HG02763 (cell line): ENCODE measurements around the gene ARAP1.
"Not testable (repeated sequence)": the region's sequence is repeated elsewhere in the genome, so short reads cannot be mapped to it uniquely, and the experiment has no call there.

ENCODE experiments used
- ATAC-seq: cut with Tn5 transposase; IDR thresholded peaks from one replicate; pipeline ENCODE4 v1.9.1; 2021; ENCODE audit warnings: mild to moderate bottlenecking, moderate library complexity; ENCODE audit not compliant: unreplicated experiment

Gene ARAP1

DNA sequence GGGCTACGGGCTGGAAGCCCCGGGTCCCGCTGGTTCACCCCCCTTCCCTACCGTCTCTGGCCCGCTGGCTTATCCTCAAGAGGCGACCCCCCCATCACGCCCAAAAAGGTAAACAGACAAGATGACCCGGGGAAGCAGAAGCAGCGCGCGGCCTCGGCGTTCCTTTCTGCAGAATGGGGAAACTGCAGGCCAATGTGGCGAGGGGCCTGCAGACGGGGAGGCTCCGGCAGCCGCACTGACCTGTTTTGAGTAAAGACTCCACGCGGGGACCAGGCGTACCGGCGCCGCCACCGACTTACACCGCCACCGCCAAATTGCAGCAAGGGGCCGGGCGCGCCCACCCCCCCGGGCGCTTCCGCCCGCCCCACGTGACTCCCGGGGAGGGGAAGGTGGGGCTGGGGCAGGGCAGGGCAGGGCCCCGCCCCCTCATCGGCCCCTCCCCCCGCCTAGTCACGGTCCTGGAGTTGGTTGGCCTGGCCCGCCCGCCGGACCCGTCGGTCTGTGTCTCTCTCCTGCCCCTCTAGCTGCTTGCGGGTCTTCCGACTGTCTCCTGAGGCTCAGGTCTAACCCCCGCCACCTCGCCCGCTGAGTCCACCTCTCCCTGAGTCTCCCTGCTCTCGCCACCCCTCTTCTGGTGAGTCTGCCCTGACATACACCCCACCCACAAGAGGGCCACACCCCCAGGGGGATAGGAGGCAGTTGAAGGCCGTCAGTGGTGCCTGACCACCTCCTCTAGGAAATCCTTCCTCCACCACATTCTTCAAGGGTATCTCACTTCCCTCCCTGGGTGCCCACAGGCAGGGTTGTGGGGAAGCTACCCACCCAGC is at the start of gene ARAP1:
Gene ARAP1 (minus strand): TSS at position 321 of the 827 bp plus-strand sequence. CDS start 25,280 bp downstream, outside the sequence.
- peak; percentile 56 for ATAC-seq

DNA sequence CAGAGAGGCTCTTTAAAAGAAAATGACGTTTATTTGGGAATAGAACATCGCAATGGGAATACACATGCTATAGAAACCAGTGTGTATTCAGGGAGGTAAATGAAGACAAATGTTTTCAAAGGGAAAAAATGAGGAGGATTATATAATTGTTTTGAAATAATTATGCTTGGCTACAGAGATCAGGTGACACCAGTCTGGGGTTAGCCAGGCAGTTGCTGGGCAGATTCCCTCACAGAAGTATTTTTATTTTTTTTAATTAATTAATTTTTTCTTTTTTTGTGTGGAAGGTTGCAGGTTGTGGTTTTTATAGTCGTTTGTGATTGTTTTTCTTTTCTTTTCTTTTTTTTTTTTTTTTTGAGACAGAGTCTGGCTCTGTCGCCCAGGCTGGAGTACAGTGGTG is 47.2 kb upstream of the ARAP1 start:
- ATAC-seq: no peak

DNA sequence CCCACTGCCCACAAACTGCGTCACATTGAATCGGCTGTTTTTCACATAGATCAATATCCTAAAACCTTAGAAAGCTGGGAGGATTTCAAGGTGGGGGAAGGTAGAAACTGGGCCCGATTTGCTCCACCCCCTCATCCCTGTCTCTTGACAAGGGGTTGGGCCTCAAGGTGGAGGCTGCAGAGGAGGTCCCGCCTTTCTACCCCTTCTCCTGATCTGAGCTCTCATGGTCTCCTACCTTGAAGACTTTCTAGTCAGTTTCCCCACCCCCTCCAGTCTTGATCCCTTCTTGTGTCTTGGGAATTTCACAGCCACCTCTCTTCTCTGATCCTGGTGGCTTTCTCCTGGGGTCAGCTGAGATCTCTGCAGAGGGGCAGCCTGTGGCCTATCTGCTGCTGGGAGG is 46.2 kb upstream of the ARAP1 start:
- ATAC-seq: no peak

DNA sequence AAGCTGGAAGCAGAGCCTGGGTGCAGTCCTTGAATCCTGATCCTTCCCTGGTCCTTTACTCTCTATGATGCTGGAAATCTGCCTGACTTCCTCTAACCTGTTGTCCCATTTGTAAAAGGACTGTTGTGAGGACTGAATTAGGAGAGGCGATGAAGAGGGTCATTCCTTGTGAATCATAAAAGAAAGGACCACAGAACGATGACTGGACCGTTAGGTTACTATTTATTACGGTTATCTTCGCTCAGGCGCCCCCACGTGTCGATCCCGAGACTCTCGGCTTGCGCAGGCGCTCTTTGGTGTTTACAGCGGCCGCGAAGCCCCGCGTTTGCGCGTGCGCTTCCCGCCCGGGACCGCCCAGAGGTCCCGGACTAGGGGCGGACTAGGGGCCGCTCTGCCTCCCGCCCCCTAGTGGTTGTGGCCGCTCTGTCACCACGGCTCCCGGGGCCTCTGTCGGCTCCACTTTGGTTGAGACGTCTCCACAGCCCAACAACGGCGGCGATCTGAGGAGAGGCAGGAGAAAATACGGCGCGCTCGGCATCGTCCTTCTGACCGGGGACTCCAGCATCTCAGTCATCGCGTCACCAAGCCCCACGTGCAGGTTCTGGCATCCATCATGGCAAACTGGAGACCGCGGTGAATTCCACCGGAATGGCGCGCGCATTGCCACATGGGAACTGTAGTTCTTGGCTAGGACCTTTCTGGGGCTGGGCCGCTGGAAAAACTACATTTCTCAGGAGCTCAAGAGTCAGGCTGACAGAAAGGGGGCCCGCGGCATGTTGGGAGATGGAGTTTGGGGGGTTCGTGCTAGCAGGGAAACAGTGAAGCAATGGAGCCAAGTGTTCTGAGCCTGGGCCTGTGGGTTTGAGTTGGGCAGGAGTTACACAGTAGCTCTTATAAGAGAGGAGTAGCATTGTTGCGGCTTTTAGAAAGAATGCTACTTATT is 41.5 kb upstream of the ARAP1 start, which contains the start of gene STARD10:
Gene STARD10 (minus strand): TSS at position 623 of the 943 bp plus-strand sequence. CDS start 12,866 bp downstream, outside the sequence.
- peak; percentile 92 for ATAC-seq

DNA sequence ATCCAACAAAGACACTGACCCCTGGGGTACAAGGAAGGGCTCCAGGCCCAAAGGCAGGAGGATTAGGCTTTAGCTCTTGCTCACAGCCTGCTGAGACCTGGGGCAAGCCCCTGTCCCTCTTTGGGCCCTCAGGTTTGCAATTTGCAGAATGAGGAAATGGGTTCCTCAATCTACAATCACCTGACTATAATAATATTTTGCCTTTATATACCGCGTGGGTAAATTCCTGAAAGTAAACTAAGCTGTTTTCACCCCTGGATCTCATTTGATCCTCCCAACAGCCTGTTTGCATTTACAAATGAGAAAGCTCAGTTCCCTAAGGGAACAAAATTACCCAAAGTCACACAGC is 40.8 kb upstream of the ARAP1 start:
- no peak for ATAC-seq

DNA sequence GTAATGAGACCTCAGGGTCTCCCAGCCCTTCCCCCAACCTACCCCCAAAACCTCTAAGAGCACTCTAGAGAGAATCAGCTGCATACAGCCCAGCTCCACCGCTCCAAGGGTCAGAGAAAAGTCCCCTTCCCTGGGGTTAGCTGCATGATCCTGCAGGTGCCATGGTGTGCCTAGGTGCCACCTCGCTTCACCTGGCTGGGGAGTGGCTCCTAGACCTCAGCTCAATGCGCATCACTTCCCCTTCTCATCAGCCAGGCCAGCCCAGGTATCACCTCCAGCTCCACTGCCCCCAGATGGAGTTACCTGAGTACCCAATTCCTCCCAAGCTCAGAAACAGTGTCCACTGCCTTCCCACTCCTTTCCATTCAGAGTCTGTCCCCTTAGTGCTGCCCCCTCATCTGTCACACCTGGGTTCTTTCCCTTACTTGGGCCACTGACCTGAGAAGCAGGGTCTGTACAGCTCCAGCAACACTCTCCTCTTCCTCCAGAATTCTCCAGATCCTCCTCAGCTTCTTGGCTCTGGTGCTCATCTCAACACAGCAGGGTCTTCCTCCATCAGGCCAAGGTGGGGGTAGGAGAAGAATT is 40.3 kb upstream of the ARAP1 start:
- no peak for ATAC-seq

DNA sequence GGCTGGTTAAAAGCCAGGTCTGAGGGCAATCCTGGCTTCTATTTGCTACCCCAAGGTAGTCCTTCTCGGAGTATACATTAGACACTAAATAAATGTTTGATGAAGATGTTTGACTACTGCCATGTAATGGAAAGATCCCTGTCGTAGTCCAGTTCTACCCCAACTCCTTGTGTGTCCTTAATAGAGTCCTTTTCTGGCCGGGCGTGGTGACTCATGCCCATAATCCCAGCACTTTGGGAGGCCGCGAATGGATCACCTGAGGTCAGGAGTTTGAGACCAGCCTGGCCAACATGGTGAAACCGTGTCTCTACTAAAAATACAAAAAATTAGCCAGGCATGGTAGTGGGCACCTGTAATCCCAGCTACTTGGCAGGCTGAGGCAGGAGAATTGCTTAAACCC is 39.0 kb upstream of the ARAP1 start:
- ATAC-seq: not testable (repeated sequence)

DNA sequence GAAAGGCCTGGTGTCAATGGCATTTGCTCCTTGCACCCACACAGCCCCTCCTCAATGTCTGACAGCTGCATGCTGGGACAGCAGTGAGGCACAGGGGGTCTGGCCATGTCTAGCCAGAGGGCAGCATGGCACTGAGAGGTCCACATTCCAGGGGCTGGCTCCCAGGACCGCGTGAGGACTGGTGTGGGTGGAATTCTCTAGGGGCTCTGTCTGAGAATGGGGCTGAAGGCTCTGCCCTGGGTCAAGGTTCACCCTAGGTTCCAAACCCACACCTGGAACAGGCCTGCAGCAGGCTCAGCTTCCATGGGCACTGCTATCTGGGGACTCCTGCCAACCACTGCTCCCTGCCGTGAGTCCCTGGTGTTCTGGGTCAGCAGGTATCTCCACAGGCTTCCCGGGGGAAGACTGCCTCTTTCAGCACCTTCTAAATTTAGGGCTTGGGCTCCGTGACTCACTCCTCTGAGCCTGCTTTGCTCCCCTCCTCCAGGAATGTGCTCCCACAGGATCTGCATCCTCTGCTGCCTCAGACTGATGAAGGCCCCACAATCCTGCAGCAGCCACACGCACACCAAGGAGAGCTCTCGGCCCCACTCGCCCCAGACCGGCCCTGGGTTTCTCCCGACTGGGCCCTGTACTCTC is 37.4 kb upstream of the ARAP1 start:
- no peak for ATAC-seq

DNA sequence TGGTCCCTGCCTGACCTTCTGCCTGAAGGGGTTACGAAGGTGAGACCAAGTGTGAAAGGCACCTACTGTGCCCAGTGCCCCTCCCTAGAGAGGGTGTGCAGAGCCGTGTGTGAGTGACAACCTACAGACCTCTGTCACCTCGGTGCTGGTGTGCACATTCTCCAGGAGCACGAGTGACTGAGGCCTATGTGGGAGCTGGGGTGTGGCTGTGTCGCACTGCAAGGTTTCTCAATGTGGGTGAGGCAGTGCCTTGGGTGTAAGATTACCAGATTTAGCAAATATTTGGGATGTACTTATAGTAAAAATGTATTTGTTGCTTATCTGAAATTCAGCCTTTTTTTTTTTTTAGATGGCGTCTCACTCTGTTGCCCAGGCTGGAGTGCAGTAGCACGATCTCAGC is 36.0 kb upstream of the ARAP1 start:
- ATAC-seq: no peak

DNA sequence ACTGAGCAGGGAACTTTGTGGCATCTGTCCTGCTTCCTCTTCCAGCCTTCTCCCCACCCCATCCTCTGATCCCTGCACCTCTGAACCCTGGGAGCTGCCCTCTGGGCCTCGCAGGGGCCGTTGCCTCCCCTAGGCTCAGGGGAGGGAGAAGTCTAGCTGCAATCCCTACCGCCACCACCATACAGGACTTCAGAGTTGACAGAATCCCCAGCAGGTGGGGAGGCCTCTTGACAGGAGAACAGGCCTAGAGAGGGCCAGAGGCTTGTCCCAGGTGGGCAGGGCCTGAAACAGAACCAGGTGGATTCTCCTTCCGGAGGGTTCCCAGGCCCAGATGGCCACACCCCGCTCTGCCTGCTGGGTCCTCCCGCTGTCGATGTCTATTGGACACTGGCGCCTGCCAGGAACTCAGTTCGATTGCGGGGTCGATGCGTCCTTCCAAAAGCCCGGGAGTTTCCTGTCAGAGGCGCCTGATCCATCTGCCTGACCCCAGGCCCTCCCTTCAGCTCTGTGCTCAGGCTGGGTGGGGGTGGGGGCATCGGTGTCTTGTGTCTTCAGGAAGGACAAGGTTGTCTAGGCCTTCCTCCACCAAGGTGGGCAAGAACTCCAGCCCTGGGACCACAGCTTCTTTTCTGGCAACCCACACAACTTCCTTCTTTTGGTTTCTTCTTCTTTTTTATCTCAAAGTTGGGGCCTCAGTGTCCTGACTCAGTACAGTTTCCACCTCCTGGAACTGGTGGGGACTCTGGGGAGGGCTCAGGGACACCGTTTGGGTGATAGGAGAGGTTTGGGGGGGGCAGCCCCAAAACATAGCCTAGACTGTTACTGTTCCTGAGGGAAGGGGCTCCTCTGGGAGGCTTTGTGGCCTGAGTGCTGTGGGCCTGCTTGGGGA is 35.3 kb upstream of the ARAP1 start:
- ATAC-seq: no peak

DNA sequence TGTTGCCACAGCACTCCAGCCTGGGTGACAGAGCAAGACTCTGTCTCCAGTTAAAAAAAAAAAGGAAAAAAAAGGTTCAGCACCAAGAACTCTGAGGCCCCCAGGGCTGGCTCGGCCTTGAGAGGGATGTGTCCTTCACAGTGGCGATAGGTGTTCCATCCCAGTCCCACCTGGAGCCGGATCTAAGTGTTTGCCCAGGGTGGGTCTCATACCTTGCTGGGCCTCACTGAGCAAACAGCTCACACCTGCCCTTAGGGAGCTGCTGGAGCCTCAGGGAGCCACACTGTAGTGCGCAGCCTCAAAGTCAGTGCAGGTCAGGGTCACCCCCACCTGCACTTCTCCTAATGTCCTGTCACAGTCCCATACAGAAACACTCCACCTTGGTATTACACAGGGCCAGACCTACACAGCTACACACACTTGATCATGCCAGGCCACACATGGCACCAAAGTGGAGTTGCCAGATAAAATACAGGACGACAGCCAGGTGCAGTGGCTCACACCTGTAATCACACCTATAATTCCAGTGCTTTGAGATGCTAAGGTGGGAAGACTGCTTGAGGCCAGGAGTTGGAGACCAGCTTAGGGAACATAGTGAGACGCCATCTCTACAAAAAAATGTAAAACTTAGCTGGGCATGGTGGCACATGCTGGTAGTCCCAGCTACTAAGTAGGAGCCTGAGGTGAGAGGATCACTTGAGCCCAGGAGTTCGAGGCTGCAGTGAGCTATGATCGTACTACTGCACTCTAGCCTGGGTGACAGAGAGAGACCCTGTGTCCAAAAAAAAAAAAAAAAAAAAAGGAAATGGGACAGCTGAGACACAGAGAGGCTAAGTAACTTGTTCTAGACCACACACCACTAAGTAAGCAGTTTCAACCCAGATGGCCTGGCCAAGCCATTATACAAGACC is 34.4 kb upstream of the ARAP1 start:
- no peak for ATAC-seq

DNA sequence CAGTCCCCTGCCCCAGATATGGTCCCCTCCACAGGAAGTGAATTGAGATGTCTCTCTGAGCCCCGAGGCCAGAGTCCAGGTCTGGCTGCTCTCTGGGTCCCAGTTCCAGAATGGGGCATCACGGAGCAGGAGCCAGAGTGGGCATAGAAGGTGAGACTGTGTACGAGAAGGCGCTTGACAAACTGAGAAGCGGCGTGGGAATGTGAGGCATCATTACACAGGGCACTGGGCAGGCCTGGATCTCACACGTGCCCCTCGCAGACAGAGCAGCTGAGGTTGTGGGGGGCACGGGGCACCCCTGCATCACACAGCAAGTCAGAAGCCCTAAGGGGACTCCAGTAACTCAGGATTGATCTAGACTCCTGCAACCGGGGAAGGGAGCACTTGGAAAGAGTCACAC is 32.5 kb upstream of the ARAP1 start:
- no peak for ATAC-seq

DNA sequence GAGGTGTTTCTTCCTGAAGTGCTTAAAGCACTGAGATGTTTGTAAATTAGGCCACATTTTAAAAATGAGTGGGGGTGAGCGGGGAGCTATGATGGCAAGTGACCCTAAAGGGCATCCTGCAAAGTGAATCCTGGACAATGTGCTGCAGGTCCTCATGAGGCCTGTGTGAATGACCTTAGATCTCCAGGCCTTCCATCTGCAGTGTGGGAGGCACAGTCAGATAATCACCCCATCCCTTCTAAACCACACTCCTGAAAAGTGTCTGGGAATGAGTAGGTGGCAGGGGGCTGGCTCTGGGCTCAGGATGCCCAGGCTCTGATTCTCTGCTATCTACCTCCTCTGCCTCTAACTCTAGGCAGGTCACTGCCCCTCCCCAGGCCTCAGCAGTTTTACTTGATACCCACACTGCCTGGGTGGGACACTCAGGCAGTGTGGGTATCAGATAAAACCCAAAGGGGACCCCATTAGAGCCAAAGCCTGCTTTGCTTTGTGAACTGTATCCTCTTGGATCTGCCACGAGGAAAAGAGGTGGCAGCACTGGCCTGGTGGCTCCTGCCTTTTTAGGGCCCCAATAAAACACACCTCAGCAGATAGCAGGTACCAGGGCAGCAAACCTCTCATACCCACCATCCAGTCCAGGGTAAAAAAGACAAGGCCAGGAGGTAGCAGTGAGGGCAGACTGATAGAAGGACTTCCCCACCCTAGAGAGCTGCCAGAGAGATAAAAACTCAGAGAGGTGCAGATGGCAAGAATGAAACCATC is 31.1 kb upstream of the ARAP1 start:
- ATAC-seq: no peak

DNA sequence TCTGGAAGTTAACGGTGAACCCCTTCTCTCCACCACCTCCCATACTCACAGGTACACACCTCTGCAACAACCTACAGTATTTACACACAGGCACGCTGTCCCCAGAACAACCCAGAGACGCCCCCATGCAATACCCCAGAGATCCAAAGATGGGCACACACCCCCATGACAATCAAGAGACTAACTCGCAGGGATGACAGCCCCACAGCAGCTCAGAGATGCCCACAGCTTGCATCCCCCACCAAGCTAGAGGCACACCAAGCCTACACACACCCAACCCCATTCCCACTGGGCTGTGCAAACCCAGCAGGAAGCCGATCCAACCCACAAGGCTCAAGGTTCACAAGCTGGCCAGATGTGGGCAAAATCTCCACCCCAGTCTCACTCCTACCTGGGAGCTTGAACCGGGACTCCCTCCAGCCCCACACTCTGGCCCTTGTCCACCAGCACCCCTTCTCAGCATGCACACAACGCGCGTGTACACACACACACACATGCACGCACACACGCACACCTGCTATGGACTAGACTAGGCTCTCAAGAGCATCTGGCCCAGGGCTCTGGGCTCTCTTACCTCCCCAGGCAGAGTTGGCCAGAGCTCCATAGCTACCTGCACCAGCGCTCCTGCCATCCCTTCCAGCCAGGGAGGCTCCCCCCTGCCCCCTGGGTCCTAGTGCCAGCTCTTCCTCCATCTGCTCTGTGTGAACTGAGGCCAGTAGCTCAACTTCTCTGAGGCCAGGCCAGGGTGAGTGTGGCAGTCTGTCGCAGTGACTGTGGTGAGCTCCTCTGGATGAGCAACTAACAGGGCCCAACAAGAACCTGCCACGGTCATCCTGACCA is 30.1 kb upstream of the ARAP1 start:
- no peak for ATAC-seq

DNA sequence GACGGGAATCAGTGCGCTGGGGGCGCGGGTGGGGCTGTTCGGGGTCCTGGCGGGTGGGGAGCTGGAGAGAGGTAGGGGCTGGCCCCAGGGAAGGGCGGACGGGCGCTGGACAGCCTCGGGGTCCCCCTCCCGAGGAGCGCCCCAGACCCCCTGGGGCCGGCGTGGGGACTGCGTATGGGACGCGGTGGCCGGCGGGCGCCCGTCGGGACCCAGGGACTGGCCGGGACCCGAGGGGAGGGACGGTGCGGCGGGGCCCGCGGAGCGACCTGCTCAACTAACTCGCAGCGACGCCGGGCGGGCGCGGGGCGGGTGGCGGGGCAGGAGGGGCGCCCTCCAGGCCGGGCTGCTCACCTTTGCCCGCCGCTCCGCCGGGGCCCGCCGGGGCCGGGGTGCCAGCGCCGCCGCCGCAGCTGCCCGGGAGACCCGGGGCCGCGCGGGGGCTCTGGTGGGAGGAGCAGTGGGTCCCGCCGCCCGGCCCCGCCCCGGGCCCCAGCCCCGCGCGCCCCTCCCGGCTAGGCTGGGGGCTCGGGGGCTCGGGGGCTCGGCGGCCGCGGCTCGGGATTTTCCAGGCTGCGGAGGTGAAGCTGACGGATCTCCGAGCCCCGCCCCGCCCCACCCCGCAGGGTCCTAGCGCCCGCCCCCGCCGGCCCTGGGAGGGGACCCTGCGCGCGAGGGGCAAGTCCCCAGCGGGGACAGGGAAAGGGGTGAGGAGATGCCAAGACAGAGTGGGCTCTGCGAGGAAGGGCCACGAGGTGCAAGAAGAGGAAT is 29.3 kb upstream of the ARAP1 start:
- no peak for ATAC-seq

DNA sequence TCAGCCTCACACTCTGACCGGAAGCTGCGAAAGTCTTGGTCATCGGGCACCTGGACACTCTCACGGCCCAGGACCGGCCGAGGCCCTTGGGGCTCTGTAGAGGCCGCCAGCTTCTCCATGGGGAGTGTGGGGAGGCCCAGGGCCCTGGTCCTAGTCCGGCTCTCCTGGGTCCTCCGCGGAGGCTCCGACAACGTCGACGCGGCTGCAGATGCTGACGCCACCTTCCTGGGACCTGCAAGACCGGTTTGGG is 28.8 kb upstream of the ARAP1 start:
- ATAC-seq: no peak
